ENCODE measurements around the gene HOXA6.

The HOXA6 gene

GRCh38 chr7:27147199-27148030 is at the start of gene HOXA6:
HOXA6 (minus strand) TSS chr7:27147774; CDS start chr7:27147749, 25 bp downstream.
- DNase-seq, result peak; percentile 64

GRCh38 chr7:27196287-27196767 is 48.8 kb upstream of the HOXA6 start:
- DNase-seq, result peak; percentile 64

- no peak for DNase-seq
Measured at GRCh38 chr7:27194686-27195379, 47.3 kb upstream of the HOXA6 start.

GRCh38 chr7:27194002-27194352 is 46.4 kb upstream of the HOXA6 start:
- no peak for DNase-seq

- no peak for DNase-seq
Measured at GRCh38 chr7:27193335-27194001, 45.9 kb upstream of the HOXA6 start.

GRCh38 chr7:27192546-27193334 is 45.2 kb upstream of the HOXA6 start:
- DNase-seq, result peak; percentile 20

GRCh38 chr7:27191833-27192545 is 44.4 kb upstream of the HOXA6 start:
- DNase-seq, result no peak

- no peak for DNase-seq
Measured at GRCh38 chr7:27191161-27191731, 43.7 kb upstream of the HOXA6 start.

- no peak for DNase-seq
Measured at GRCh38 chr7:27189997-27190748, 42.6 kb upstream of the HOXA6 start.

- DNase-seq, result no peak
Measured at GRCh38 chr7:27189295-27189996, 41.9 kb upstream of the HOXA6 start.

GRCh38 chr7:27188386-27189294 is 41.1 kb upstream of the HOXA6 start:
- DNase-seq, result no peak

GRCh38 chr7:27187475-27188385 is 40.2 kb upstream of the HOXA6 start:
- no peak for DNase-seq

GRCh38 chr7:27186668-27187474 is 39.3 kb upstream of the HOXA6 start:
- no peak for DNase-seq

- no peak for DNase-seq
Measured at GRCh38 chr7:27185854-27186667, 38.5 kb upstream of the HOXA6 start.

GRCh38 chr7:27185013-27185853 is 37.7 kb upstream of the HOXA6 start, which contains the start of gene HOXA11:
HOXA11 (minus strand) TSS chr7:27185232; CDS start chr7:27185144, 88 bp downstream.
- peak; percentile 34 for DNase-seq

Measured in NCI-H146 (cell line).